Amniotic epithelial cell (primary cell): ENCODE results near the gene NFRKB.

ENCODE experiments used
- DNase-seq: peaks from one replicate; pipeline ENCODE4 v3.0.0-alpha.2; 2010; ENCODE audit warnings: low read depth

NFRKB gene

DNA sequence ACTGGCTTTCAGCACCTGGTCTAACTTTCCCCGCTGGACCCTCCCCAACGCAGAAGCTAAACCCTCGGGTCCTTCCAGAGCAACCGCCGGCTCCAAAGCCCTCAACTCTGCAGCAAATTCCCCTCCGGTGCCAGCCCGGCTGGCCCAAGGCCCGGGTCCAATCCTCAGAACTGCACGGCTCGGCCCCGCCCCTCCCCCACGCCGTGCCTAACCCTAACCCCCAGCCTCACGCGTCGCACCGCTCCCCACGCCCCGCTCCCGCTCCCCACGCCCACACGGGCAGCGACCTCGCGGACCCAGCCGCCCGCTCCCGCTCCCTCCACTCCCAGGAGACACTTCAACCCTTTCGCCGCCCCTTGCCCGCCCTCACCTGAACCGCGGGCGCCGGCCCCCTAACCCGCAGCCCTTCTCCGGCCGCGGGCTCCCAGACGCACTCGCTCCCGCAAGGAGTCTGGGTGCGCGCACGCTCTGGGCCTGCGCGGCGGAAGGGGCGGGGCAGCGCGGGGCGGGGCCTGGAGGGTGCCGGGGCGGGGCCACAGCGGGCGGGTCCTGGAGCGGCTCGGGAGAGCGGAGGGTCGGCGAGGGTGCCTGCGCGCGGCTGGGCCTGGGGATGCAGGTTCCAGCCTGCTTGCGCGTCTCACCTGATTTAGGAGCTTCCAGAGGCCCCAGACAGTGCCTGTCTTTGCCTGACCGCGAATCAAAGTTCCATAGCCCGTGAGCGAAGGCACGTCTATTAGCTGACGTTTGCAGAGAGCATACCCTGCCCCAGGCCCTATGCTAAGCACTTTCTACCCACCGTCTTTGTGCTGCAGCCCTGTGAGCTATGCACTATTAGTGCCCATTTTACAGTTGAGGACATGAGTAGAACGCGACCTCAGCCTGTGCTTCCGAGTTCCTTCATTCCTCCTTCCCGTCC is at the start of gene NFRKB:
Gene NFRKB, minus strand, starts transcription at position 453 of the 916 bp plus-strand sequence. CDS start 2,729 bp downstream, outside the sequence.
- peak; percentile 38 for DNase-seq

DNA sequence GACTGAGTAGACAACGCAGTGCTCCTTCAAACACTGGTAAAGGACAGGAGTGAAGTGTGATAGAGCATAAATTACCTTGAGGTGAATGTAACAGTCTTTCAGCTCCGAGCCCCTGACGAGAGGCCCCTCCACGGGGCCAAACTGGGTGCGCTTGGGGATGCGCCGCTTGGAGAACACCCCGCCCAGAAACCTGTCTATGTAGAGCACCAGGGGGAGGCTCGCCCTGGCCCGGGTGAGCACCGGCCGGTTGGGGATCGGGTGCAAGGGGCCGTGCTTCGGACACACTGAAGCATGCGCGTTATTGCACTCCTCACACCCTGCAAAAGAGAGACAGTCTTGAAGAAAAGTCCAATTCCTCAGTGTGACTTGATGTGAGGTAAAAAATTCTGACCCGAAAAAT is 49.3 kb upstream of the NFRKB start:
- no peak for DNase-seq

DNA sequence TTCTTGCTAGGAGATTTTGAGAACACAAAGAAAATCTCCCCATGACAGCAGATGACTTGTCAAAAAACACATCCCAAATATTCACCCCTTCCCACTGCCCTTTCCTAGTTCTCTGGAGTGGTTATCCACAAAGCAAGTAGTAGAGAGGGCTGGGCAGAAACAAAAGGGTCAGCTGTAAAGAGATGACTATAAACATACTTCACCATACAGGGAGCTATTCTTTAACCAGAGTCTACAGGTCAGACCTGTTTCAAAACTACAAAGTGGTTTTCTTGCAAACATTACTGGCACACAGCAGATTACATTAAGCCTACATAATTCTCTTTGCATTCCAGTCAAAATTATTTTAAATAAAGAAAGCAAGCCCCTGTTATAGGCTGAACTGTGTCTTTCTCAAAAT is 47.7 kb upstream of the NFRKB start:
- DNase-seq, result peak; percentile 22

DNA sequence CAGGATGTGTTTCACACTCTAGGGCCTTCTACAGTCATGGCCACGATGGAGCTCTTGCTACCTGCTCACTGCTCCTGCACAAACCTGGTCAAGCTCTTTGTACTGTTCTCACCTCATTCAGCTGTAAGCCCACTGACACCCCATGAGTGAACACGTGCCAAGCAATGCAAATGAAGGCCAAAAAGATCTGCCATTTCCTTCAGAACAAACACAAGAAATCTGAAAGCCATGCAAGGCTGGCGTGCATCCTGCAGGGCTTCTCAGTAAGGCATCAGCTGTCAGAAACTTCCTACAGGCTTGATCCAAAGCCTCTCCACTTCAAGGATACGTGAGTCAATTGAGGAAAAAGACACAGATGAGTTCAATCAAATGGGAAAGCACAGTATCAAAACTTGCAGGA is 44.1 kb upstream of the NFRKB start:
- DNase-seq, result no peak

DNA sequence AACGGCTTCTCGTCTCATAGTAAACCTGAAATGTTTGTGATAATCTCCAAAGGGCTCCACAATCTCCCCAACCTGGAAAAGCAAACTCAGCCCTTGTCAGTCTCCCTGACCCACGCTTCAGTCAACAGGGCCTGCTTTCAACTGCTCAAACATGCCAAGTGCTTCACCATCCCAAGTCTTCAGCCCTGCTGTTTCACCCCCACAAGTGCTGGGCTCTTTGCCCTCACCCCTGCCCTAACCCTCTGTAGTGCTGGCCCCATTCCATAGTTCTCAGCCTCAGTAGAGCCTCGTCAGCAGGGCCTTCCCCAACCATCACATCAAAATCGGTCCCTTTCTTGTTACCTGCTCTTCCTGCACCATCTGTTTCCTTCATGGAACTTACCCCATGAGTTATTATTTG is 43.4 kb upstream of the NFRKB start:
- no peak for DNase-seq

DNA sequence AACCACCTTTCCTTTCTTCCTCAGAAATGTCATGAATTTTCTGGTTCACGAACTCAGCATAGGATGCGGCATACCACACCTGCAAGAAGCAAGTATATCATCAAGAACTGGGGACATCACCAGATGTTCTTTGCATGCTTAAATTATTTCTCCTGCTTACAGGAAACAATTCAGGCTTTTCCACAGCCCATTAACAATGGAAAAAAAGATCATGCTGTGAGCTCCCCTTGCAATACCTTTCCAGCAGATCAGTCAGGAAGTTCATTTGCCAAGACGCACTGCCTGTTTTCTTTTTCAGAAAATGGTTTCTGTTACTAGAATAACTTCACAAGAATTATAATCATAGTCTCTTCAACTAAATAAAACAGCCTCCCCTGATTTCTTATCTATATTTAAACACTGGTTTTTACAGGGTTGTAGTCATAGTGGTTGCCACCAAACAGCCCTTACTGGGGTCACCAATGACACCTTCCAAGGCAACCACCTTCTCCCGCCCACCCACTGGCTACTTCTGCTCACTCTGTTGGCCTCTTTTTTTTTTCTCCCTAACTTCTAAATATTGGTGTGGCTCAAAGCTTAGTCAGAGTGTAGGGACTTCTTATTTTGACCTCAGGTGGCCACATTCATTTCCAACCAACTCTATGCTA is 42.3 kb upstream of the NFRKB start:
- DNase-seq, result no peak

DNA sequence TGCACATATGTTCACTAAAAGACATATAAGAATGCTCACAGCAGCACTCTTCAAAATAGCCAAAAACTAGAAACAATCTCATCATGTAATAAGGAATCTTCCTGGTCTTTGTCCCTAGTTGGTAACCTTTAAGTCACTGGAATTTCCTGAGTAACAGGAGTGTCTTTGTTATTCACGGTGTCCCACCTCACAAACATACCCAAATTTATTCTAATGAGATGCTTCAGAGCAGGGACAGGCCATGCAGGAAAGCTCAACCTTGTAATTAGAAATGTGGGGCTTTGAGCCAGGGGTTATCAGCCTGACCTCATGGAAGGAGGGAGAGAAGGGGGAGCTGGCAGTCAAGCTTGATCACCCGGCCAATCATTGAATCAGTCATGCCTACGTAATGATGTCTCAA is 40.3 kb upstream of the NFRKB start:
- DNase-seq, result no peak

DNA sequence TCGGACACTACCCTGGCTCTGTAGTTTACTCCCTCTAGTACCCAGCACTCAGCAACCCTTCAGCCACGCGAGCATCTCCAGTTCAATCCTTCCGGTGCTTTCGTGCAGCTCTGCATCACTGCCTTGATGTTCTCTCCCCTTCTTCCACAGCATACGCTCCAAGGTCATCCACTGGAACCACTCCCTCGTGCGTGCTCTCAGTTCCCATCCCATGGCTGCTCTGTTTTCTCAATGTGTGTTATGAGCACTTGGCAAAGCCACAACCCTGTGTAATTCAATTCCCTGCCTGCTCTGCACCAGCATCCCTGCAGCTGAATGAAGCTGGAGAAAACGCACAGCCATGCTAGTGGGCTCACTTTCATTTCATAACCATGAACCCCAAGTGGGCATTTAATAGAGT is 38.5 kb upstream of the NFRKB start:
- no peak for DNase-seq

DNA sequence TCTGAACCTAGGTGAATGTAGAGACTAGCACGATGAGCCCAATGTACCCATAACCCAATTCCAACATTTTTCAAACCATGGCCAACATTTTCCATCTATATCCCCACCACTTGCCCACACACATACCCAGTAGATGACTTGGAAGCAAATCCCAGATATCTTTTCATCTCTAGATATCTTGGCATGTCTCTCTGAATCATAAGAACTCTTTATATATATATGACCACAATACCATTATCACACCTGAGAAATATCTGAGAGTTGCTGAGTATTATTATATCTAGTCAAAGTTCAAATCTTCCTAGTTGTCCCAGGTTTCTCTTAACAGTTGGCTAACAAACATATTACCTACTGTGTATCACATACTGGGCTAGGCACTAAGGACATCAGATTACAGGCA is 37.9 kb upstream of the NFRKB start:
- no peak for DNase-seq

DNA sequence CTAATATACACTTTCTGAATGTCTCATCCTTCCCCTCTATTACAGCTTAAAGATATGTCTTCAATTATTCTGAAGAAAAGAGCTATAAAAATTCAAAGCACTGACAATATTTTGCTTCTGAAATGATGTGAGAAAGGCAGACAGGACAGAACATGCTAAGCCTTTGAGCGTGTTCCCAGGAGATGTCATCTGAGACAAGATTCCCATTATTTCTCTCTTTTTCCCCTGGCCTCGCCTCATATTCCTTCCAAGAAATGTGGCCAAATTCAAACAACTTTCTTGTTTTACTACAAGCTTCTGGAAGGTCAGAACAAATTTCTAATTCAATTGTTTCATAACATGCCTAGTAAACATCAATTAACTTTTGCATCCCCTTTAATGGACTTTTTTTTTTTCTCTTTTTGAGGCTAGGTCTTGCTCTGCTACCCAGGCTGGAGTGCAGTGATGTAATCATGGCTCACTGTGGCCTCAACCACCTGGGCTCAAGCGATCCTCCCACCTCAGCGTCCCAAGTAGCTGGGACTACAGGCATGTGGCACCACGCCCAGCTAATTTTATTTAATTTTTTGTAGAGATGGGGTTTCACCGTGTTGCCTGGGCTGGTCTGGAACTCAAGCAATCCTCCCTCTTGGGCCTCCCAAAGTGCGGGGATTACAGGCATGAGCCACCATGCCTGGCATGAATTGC is 37.1 kb upstream of the NFRKB start:
- no peak for DNase-seq

DNA sequence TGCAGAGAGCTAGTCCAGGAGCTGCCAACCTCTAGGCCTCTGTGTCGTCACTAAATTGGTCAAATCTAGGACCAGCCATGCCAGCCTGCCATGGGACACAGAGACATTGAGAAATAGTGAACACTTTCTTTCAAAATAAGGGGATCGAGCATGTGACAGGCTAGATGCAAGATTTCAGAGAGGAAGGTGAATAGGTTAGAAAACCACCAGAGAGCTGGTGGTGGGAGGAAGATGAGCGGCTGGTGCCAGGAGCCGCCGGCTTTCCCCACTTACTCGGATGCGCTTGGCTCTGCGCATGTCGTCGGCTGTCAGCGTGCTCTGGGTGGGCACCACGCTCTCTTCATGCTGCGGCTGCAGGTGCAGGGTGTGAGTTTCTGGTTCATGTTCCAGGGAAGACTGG is 35.4 kb upstream of the NFRKB start:
- no peak for DNase-seq

DNA sequence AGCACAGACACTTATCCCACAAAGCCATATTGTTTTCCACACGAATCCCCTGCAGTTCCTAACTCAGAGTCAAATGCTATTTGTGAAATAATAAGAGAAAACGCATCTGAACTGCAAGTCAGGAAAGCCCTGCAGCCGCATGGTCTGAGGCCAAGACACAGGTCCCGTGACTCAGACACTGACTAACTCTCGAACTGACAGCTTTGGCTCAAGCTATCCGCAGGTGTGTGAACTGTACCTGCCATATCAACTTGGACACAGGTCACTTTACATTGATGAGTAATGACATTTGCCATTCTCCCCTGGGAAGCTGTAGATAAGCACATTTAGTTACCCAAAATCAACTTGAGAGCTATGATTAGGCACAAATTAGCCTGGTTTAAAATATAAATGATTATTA is 34.9 kb upstream of the NFRKB start:
- DNase-seq, result no peak

DNA sequence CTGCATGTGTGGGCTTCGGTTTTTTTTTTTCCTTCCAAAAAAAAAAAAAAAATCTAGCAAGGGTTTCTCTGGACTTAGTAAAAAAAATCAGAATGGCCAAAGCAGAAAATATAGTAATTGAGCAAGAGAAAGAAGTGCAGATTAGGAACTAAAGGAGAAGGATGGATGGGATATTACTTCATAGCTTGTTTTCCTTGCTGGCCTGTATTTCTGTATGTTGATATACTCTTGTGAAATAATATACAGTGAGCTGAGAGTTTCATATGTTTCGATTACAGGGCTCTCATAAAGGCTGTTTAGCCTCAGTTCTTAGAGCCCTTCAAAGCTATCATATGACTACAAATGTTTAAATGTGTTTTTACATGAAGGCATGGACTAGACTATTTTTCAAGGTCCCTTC is 34.3 kb upstream of the NFRKB start:
- DNase-seq, result peak; percentile 29

DNA sequence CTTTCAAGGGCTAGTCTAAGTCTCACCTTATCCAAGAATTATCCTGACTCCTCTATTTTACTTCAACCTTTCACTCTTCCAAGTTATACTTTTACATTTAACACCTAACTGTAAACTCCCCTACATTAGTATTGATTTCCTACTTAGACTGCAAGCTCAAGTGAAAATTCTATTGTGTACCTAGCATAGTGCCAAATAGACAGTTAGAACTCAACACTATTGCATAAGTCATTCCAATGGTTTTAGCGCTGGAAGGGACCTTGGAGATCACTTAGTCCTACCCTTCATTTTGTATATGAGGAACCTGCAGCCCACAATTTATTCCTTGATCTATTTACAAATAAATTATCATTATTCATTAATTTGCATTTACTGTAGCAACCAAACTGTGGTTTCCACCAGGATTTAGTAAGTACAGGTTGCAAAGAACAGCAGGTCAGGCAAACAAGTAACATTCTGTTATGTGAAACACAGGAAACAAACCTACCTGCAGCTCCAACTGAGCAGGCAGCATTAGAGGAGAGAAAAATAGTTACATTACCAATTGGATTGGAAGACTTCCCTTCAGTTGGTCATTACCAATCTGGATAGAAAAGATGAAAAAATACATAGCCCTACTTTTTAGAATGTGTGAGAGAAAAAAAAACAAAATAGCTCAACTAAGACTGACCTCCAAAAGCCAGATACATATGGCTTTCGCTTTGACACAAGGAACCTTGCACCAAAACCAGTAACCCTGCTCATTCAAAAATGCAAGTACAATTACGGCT is 33.7 kb upstream of the NFRKB start:
- DNase-seq, result no peak

DNA sequence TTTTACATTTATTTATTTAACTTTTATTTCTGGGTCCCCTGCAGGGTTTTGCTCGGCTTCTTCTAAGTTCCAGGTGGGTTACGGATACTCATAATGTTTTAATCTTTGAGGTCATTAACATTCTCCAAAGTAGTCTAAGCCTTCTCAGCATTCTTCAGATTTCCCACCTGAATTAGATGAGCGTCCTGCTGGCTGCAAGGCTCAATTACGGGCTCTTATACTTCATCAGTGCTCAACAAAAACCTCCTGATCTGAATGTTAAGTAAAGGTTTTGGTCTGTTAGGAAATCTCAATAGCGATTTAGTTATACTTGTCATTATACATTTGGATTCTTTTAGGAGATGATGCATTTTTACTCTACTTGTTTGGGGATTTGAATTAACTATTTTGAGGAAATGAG is 27.3 kb upstream of the NFRKB start:
- no peak for DNase-seq

DNA sequence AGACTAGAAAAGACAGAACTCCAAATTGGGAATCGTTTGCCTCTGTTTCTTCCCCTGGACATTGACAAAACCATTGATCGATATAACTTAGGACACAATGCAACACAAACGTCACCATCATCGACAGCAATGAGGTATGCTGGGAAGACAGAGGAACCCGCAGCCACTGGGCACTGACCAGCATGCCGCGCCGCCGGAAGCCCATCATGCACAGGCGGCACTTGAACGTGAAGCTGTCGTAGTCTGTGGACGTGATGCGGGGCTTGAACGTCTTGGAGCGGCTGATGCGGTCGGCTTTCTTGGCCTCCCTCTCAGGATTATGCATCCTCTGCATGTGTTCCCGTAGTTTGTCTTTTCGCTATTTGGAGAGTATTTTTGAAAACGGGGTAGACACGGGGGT is 23.0 kb upstream of the NFRKB start:
- DNase-seq, result no peak

DNA sequence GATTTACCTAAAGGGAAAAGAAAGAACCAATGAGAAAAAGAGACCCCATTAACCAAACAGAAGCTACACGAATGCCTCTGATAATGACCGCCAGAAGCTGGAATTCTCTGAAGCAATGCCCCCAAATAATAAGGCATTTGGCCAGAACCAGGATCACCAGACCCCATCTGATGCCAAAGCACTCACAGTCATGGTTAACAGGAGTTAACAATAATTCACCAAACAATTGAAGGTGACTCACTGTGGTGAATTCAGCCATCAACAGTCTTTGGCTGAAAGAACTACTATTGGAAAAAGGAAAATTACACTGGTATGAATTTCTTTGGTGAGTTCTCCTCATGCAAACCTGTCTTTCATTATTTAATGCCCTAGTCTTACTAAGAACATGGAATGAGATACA is 21.9 kb upstream of the NFRKB start:
- DNase-seq, result no peak

DNA sequence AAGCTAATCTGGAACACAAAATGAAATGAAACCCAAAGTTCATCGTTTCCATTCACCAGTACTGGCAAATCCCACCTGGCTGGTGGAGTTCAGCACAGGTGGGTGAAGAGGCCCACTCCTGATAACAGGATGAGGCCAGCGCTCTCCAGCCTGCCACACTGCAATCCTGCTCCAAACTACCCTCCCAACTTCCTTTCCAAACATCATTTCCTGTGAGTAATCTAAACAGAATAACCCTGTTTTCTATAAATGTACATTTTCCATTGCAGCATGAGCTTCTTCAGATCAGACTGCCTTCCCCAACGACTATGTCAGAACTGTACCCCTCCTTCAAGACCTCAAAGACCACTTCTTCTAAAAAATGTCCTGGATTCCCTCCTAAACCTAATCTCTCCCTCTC is 15.9 kb upstream of the NFRKB start:
- peak; percentile 15 for DNase-seq

DNA sequence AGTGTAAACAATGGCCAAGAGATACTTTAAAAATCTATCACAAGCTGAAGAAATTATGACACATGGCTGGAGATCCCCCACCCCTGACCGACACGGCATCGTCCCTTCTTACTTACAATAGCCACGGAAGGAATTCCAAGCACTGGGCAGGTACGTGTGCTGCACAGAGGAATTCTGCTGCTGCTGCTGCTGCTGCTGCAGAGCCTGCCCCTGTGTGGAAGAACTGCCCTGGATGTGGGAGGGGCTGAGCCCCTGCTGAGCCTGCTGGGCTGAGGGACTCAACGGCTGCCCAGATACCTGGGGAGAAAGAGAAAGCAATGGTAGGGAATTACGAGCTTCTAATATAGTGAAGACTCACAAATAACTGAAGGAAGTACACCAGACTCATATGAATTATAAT is 15.0 kb upstream of the NFRKB start:
- DNase-seq, result no peak

DNA sequence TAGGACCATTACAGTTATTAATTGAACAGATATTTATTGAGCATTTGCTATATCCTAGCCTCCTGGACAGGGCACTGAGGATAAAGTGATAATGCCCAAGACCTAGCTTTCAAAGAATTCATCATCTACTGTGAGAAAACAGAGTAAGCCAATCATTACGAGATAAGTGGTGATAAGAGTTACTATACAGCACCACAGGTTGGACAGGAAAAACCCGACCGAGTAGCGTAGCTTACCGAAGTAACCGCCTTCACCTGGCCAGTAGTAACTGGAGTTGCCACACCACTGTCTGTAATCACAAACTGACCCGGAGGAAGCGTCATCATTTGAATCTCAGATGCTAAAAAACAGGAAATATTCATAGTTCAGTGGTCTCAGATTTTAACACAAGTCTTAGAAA is 10.0 kb upstream of the NFRKB start:
- no peak for DNase-seq

DNA sequence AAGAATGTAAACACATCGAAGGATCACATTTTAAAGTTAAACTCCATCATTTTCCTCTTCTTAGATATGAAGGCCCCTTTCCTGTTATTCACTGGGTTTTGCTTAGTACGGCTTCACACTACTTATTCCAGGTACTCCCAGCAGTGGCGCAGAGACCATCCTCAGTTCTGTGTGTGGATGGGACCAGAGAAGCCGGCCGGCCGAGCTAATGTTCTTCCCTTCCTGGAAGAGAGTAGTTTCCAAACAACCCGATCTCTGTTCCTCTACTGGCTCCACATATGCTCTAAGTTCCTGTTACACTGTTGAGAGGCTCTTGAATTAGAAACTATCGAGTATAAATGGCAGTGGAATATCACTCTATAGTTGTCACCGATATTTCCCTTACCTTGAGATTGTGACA is 684 bp upstream of the NFRKB start:
- peak; percentile 2 for DNase-seq
